ENCODE measurements around the gene LANCL2.

DNA sequence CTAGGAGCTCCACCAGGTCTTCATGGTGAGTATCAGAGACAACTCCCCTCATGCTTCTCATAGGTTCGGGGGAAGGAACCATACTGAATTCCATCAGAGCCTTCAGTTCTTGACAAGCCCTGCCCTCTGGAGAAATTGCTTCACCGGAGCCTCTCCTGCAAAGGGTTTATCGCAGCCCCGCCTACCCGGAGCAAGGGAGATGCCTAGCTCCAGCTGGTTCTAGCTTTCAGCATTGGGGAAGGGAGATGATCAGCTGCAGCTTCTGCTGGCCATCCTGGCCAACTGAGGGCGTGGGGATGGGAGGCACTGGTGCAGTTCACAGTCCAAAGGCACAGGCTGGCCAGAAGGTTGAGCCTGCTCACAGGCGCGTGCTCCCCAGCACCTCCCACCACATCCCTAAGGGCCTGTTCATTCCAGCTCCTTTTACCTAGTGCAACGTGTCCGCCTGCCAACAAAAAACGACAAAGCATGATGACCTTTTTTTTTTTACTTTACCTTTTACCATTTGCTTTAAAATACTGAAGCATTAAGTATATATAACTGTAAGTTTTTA, 31.2 kb downstream of the LANCL2 start:
- TF ChIP-seq, protein P1, sequence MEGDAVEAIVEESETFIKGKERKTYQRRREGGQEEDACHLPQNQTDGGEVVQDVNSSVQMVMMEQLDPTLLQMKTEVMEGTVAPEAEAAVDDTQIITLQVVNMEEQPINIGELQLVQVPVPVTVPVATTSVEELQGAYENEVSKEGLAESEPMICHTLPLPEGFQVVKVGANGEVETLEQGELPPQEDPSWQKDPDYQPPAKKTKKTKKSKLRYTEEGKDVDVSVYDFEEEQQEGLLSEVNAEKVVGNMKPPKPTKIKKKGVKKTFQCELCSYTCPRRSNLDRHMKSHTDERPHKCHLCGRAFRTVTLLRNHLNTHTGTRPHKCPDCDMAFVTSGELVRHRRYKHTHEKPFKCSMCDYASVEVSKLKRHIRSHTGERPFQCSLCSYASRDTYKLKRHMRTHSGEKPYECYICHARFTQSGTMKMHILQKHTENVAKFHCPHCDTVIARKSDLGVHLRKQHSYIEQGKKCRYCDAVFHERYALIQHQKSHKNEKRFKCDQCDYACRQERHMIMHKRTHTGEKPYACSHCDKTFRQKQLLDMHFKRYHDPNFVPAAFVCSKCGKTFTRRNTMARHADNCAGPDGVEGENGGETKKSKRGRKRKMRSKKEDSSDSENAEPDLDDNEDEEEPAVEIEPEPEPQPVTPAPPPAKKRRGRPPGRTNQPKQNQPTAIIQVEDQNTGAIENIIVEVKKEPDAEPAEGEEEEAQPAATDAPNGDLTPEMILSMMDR (conservative IDR thresholded peaks at IDR 0.05; ENCODE audit: low read depth, low read length) = no peak
- TF ChIP-seq MAZ (IDR thresholded peaks at IDR 0.05; ENCODE audit: borderline replicate concordance, low read depth, low read length) (no peak), CHD1 (IDR thresholded peaks at IDR 0.05; ENCODE audit: low read depth, low read length) (no peak), POLR2A (IDR thresholded peaks at IDR 0.05; ENCODE audit: low read depth, low read length) (no peak), SMC3 (IDR thresholded peaks at IDR 0.05; ENCODE audit: low read depth, low read length) (no peak), CEBPB (IDR thresholded peaks at IDR 0.05; ENCODE audit: low read depth, low read length) (no peak), RAD21 (IDR thresholded peaks at IDR 0.05; ENCODE audit: low read length) (no peak), RFX5 (IDR thresholded peaks at IDR 0.05; ENCODE audit: low read depth, low read length) (no peak), FOS (IDR thresholded peaks at IDR 0.05; ENCODE audit: low read depth, low read length) (no peak), BHLHE40 (IDR thresholded peaks at IDR 0.05; ENCODE audit: low read depth, low read length) (no peak)
- TF ChIP-seq, protein P2, sequence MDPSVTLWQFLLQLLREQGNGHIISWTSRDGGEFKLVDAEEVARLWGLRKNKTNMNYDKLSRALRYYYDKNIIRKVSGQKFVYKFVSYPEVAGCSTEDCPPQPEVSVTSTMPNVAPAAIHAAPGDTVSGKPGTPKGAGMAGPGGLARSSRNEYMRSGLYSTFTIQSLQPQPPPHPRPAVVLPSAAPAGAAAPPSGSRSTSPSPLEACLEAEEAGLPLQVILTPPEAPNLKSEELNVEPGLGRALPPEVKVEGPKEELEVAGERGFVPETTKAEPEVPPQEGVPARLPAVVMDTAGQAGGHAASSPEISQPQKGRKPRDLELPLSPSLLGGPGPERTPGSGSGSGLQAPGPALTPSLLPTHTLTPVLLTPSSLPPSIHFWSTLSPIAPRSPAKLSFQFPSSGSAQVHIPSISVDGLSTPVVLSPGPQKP (IDR thresholded peaks at IDR 0.05; ENCODE audit: borderline replicate concordance, low read depth, low read length) = no peak
- TF ChIP-seq, protein P3, sequence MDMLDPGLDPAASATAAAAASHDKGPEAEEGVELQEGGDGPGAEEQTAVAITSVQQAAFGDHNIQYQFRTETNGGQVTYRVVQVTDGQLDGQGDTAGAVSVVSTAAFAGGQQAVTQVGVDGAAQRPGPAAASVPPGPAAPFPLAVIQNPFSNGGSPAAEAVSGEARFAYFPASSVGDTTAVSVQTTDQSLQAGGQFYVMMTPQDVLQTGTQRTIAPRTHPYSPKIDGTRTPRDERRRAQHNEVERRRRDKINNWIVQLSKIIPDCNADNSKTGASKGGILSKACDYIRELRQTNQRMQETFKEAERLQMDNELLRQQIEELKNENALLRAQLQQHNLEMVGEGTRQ (IDR thresholded peaks at IDR 0.05; ENCODE audit: low read depth, low read length) = no peak

Measured in IMR-90 (cell line).